Astrocyte of the spinal cord (primary cell): Measurements from ENCODE around the gene ARHGAP29.
A peak's percentile ranks its signal among the peaks of the same experiment; 100 is the strongest.

ENCODE experiments used
- DNase-seq: peaks from one replicate; pipeline ENCODE4 v3.0.0; 2011; ENCODE audit warnings: low read depth, low spot score
- H3K4me3 ChIP-seq: 2 replicates; pipeline ENCODE4 v1.5.1; 2011; ENCODE audit warnings: low read depth, mild to moderate bottlenecking, low read length, moderate library complexity
- CTCF ChIP-seq: IDR thresholded peaks from 2 replicates; pipeline ENCODE4 v1.5.1; 2012; ENCODE audit warnings: low read depth, mild to moderate bottlenecking, low read length, inconsistent platforms
- in situ Hi-C: cut with HindIII; loops from 2 replicates; pipeline ENCODE4 v1.10.0; 2017; ENCODE audit warnings: low sequenced_read_pairs

Gene ARHGAP29

GRCh38 chr1:94142022-94142421, 95.4 kb downstream of the ARHGAP29 start:
- in situ Hi-C loops, result no loop called here
- no peak for TF ChIP-seq CTCF
- H3K4me3 ChIP-seq, result no peak overlapping the region
- peak; percentile 76 for DNase-seq

- DNase-seq, result no peak
- no peak overlapping the region for H3K4me3 ChIP-seq
- TF ChIP-seq CTCF, result no peak
- in situ Hi-C loops, result no loop called here
Measured at GRCh38 chr1:94132111-94132510, 105.3 kb downstream of the ARHGAP29 start.

- DNase-seq, result peak; percentile 68
- in situ Hi-C loops, result no loop called here
- no peak for TF ChIP-seq CTCF
- no peak overlapping the region for H3K4me3 ChIP-seq
Measured at GRCh38 chr1:94130851-94131595, 106.4 kb downstream of the ARHGAP29 start.

GRCh38 chr1:94126651-94127050, 110.7 kb downstream of the ARHGAP29 start:
- H3K4me3 ChIP-seq, result no peak overlapping the region
- TF ChIP-seq CTCF, result no peak
- in situ Hi-C loops, result no loop called here
- no peak for DNase-seq

- in situ Hi-C loops, result no loop called here
- TF ChIP-seq CTCF, result no peak
- no peak for DNase-seq
- no peak overlapping the region for H3K4me3 ChIP-seq
Measured at GRCh38 chr1:94125551-94126514, 111.6 kb downstream of the ARHGAP29 start.

GRCh38 chr1:94124538-94124937, 112.8 kb downstream of the ARHGAP29 start:
- H3K4me3 ChIP-seq, result no peak overlapping the region
- no peak for DNase-seq
- TF ChIP-seq CTCF, result no peak
- in situ Hi-C loops, result no loop called here
